Thoracic aorta (tissue), 2 donors: ENCODE results near the gene CDH23. TPM values are rescaled to one million over a fixed set of nuclear protein-coding genes. Genes with fewer than 3 reads are reported as not detected.

Source experiments
- ATAC-seq: fragments of 150-250 bp; one replicate; pipeline ENCODE4 v1.8.0; 2017; ENCODE audit warnings: low read depth; ENCODE audit not compliant: insufficient number of reproducible peaks, low FRiP score
- DNase-seq: peaks from one replicate; pipeline ENCODE4 v3.0.0-alpha.2; 2020; ENCODE audit warnings: low spot score
- H3K27ac ChIP-seq, 2 donors: fragments of 200-600 bp; sonication (generic); 1 replicate in 1 of 2; 2 replicates in 1 of 2; pipeline ENCODE4 v1.5.1; 2016; ENCODE audit warnings: mild to moderate bottlenecking in 2 of 2, moderate library complexity in 2 of 2
- H3K27me3 ChIP-seq: fragments of 200-600 bp; sonication (generic); replicated peaks from 2 replicates; pipeline ENCODE4 v1.6.0; 2016; ENCODE audit warnings: mild to moderate bottlenecking; ENCODE audit not compliant: insufficient read depth
- H3K36me3 ChIP-seq: fragments of 200-600 bp; sonication (generic); one replicate; pipeline ENCODE4 v1.5.1; 2016
- H3K4me1 ChIP-seq, 2 donors: fragments of 200-600 bp; sonication (generic); 1 replicate in 1 of 2; 2 replicates in 1 of 2; pipeline versions ENCODE4 v1.5.1 to v1.6.0; 2016; ENCODE audit warnings: low read depth in 2 of 2, mild to moderate bottlenecking in 1 of 2; ENCODE audit not compliant: control insufficient read depth in 1 of 2
- H3K4me3 ChIP-seq: fragments of 200-600 bp; sonication (generic); 2 replicates; pipeline ENCODE4 v1.5.1; 2016; ENCODE audit warnings: mild to moderate bottlenecking
- H3K9me3 ChIP-seq: fragments of 200-600 bp; sonication (generic); 2 replicates; pipeline ENCODE4 v1.5.1; 2016
- CTCF ChIP-seq: fragments of 200-600 bp; sonication (generic); IDR thresholded peaks from one replicate; pipeline ENCODE4 v1.5.1; 2019; ENCODE audit warnings: antibody characterized with exemption
- total RNA-seq, 2 donors: library from RNA; depleted of rRNA; stranded (reverse); fragments of >200 nt; gene quantifications; one replicate each; pipeline versions ENCODE4 v1.1.0 to v1.2.3, GENCODE V29; 2016

CDH23 gene
- total RNA-seq, 2 donors from 2014 or later = 10.6 to 10.8 TPM

- Histone ChIP-seq H3K36me3 (no peaks in the 10 kb centered on the region), H3K4me3 (no peak overlapping the region), H3K4me1 (peaks cover 20 to 31% of the 10 kb centered on the region in 2 donors), H3K27me3 (no peaks in the 10 kb centered on the region), H3K9me3 (no peaks in the 10 kb centered on the region), H3K27ac (no peak overlapping the region)
- no peak for ATAC-seq
- no peak for TF ChIP-seq CTCF
- no peak for DNase-seq
Observed at GRCh38 chr10:71623098-71623985, 226.6 kb downstream of the CDH23 start.

- H3K4me1 ChIP-seq = peaks cover 20 to 31% of the 10 kb centered on the region in 2 donors
- ATAC-seq = no peak
Observed at GRCh38 chr10:71623986-71624291, 227.2 kb downstream of the CDH23 start.

GRCh38 chr10:71625445-71626175 lies 228.9 kb downstream of the CDH23 start:
- H3K27ac ChIP-seq = no peak overlapping the region
- peaks cover 19 to 29% of the 10 kb centered on the region in 2 donors for H3K4me1 ChIP-seq
- no peaks in the 10 kb centered on the region for H3K9me3 ChIP-seq
- H3K36me3 ChIP-seq = no peaks in the 10 kb centered on the region
- DNase-seq = no peak
- no peaks in the 10 kb centered on the region for H3K27me3 ChIP-seq
- no peak for ATAC-seq
- H3K4me3 ChIP-seq = no peak overlapping the region
- no peak for TF ChIP-seq CTCF

More at GRCh38 chr10:71623986-71624291, 227.2 kb downstream of the CDH23 start:
- Histone ChIP-seq H3K9me3 (no peaks in the 10 kb centered on the region), H3K27ac (no peak overlapping the region), H3K4me3 (no peak overlapping the region), H3K36me3 (no peaks in the 10 kb centered on the region), H3K27me3 (no peaks in the 10 kb centered on the region)
- no peak for DNase-seq
- TF ChIP-seq CTCF = no peak

GRCh38 chr10:71627230-71627939 lies 230.7 kb downstream of the CDH23 start:
- H3K36me3 ChIP-seq = no peaks in the 10 kb centered on the region
- no peak for ATAC-seq
- no peak overlapping the region for H3K4me3 ChIP-seq
- peaks cover 8 to 12% of the 10 kb centered on the region in 2 donors for H3K4me1 ChIP-seq
- DNase-seq = no peak
- H3K9me3 ChIP-seq = no peaks in the 10 kb centered on the region
- H3K27me3 ChIP-seq = no peaks in the 10 kb centered on the region
- no peak for TF ChIP-seq CTCF
- H3K27ac ChIP-seq = no peak overlapping the region

GRCh38 chr10:71627956-71628355 lies 231.2 kb downstream of the CDH23 start:
- no peaks in the 10 kb centered on the region for H3K36me3 ChIP-seq
- peaks cover 2 to 6% of the 10 kb centered on the region in 2 donors for H3K4me1 ChIP-seq
- no peaks in the 10 kb centered on the region for H3K9me3 ChIP-seq
- DNase-seq (no peak), ATAC-seq (no peak)
- no peak overlapping the region for H3K27ac ChIP-seq
- no peak overlapping the region for H3K4me3 ChIP-seq
- TF ChIP-seq CTCF = no peak
- no peaks in the 10 kb centered on the region for H3K27me3 ChIP-seq
